IgD-negative memory B cell (primary cell): Measurements from ENCODE around the gene TUBGCP6. TPM values are rescaled to one million over a fixed set of nuclear protein-coding genes. Genes with fewer than 3 reads are reported as not detected.

Experiments used
- H3K27ac Mint-ChIP-seq, 3 donors: one replicate each; pipeline ENCODE4 v1.8.0; 2020 to 2022; ENCODE audit warnings: mild to moderate bottlenecking in 3 of 3, mixed read lengths in 3 of 3, moderate library complexity in 1 of 3
- H3K27me3 Mint-ChIP-seq: one replicate; pipeline ENCODE4 v1.8.0; 2021; ENCODE audit warnings: mixed read lengths
- H3K36me3 Mint-ChIP-seq: one replicate; pipeline ENCODE4 v1.8.0; 2020; ENCODE audit warnings: mild to moderate bottlenecking, mixed read lengths
- H3K4me1 Mint-ChIP-seq, 3 donors: one replicate each; pipeline ENCODE4 v1.8.0; 2020 to 2022; ENCODE audit warnings: mixed read lengths in 3 of 3, mild to moderate bottlenecking in 1 of 3
- H3K4me3 Mint-ChIP-seq, 4 donors: one replicate each; pipeline ENCODE4 v1.8.0; 2020 to 2022; ENCODE audit warnings: mild to moderate bottlenecking in 4 of 4, mixed read lengths in 4 of 4, moderate library complexity in 3 of 4
- H3K9me3 Mint-ChIP-seq, 3 donors: one replicate each; pipeline ENCODE4 v1.8.0; 2020 to 2021; ENCODE audit warnings: mixed read lengths in 3 of 3, mild to moderate bottlenecking in 1 of 3
- polyA plus RNA-seq: library from polyadenylated mRNA; unstranded; fragments of 300-500 nt; fragmentation: Illumina TruSeq; gene quantifications from one replicate; pipeline ENCODE4 v1.2.3, GENCODE V29; 2021

The TUBGCP6 gene
- polyA plus RNA-seq, 1 donor from 2014 or later: 17.0 TPM

DNA sequence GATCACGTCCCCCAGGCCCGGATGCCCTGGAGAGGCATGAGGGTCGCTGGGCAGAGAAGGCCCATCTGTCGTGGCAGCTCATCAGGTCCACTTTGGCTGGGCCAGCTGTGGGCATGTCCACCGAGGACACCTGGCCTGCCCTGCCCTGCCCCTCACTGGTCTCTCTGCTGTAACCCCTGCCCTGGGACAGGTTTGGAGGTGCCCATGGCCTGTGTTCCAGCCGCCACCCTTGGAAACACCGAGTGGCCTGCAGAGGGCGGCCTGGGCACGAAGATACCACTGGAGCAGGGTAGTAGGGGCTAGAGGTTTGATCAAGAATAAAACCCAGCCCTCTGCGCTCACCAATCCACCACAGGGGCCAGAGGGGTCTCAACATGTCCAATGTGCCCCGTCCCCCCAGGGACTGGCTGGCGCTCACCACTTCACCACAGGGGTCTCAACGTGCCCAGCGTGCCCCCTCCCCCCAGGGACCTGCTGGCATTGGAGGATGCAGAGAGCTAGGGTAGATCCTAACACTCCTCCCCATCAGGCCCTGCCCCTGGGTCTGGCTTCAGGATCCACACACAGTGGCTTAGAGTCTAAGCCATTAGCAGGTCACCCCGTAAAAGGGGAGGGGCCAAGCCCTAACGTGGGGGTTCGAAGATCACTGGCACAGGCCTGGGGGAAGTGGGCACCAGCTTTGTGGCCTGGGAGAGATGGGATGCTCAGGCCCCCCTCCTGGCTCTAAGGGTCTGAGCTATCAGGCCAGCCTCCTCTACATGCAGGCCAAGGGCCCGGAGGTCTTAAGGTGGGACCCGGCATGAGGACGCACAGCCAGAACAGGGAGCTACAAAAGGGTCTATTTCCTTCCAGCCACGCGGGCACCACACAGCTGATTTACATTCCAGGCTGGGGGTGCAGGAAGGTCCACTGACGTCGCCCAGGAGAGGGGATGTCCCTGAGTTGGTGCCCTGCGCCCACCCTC, 7.5 kb upstream of the TUBGCP6 start:
- Mint-ChIP-seq H3K4me3 (peak overlapping the region; percentile 78 to 90 (median 84)), H3K4me1 (peaks cover 6 to 14% (median 11%) of the 10 kb centered on the region in 3 donors), H3K27ac (peak overlapping the region in 2 of 3 donors; percentile 16 to 93), H3K27me3 (no peaks in the 10 kb centered on the region), H3K36me3 (no peaks in the 10 kb centered on the region), H3K9me3 (no peaks in the 10 kb centered on the region)

DNA sequence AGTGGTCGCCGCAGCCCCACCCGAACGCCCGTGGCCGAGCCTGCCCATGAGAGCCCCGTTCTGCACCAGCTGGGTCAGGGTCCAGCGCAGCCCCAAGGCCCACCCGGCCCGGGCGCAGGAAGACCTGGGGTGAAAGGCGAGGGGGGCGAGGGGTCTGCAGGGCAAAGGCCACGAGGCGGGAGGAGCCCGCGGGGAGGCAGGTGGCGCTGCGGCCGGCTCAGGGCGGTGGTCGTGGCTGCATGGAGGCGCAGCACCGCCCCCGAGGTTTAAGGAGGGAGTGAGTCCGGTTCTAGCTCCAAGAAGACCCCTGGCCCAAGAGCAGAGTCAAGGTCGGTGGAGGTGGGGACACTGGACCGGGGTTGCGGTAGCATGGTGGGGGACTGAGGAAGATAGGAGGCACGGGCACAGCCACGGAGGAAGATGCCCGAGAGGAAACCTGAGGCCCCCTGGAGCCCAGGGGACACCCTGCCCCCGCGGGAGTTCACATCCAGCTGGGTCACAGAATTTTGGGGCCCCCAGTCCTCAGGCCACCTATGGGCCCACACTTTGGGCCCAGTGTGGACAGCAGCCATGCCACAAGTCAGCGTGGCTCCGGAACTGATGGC, 6.8 kb upstream of the TUBGCP6 start:
- Mint-ChIP-seq H3K36me3 (no peaks in the 10 kb centered on the region), H3K4me1 (peaks cover 9 to 19% (median 13%) of the 10 kb centered on the region in 3 donors), H3K27ac (peak overlapping the region in 2 of 3 donors; percentile 87 to 93), H3K27me3 (no peaks in the 10 kb centered on the region), H3K9me3 (no peaks in the 10 kb centered on the region), H3K4me3 (peak overlapping the region; percentile 78 to 90 (median 84))

DNA sequence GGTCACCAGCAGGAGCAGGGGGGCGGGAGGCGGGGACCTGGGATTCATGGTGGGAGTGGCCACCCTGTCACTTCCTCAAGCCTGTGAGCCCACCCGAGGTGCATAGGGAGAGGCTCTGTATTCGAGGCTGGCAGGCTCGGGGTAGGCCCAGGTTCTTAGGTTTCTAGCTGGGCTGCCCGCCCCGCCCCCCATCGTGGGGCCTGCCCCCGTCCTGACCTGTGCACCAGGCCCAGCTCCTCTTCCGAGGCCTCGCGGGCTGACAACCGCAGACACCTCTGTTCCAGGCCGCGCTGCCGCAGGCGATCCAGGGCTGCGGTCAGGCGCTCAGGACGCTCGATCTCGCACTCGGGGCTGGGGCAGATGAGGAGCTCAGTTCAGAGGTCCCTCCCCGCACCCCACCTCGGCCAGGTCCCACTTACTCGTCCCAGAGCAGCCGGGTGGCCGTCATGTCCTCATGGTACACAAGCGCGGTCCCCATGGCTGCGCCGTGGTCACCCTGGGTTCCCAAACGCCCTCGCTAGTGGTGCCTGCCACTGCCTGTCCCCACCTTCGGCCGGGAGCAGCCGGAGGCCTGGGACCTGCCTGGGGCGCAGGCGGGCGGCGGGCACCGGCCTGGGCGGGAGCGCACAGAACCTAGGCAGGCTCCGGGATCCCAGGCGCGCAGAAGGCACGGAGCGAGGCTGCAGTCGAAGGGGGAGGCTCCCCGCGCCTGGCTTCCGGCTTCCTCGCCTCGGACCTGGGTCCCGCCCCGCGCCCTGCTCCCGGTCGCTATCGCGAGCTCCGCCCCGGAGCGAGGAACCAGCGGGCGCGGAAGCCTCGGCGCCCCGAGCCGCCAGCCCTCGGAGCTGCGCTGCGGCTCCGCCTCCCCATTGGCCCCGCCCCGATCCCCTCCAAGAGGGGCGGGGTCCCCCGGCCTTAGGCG, 6.0 kb upstream of the TUBGCP6 start, which contains the start of gene HDAC10:
TSS of gene HDAC10 (minus strand) at position 711 of the 922 bp plus-strand sequence. CDS start at position 478, 233 bp downstream.
- Mint-ChIP-seq H3K27me3 (no peaks in the 10 kb centered on the region), H3K4me3 (peak within 1 kb of the TSS; percentile 83 to 90 (median 87)), H3K36me3 (no peaks in the 10 kb centered on the region), H3K9me3 (no peaks in the 10 kb centered on the region), H3K27ac (peak within 1 kb of the TSS; percentile 31 to 93 (median 87)), H3K4me1 (peaks cover 9 to 19% (median 13%) of the 10 kb centered on the region in 3 donors)

DNA sequence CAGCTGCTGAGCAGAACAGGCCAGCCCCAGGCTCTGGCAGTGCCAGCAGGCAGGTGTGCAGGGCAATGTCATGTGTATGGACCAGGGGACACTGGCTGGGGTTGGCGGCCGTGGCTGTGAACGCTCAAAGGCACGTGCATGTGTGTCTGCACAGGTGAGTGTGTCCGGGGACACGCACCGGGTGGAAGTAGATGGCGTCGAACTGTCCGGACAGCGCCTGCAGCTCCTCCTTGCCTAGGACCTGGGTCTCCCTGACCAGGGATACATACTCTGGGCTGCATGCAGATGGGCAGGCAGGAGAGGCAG, 5.4 kb upstream of the TUBGCP6 start:
- H3K27ac Mint-ChIP-seq: peak overlapping the region in 2 of 3 donors; percentile 31 to 73
- peaks cover 9 to 19% (median 13%) of the 10 kb centered on the region in 3 donors for H3K4me1 Mint-ChIP-seq
- no peaks in the 10 kb centered on the region for H3K36me3 Mint-ChIP-seq
- H3K27me3 Mint-ChIP-seq: no peaks in the 10 kb centered on the region
- H3K9me3 Mint-ChIP-seq: no peaks in the 10 kb centered on the region
- H3K4me3 Mint-ChIP-seq: peak overlapping the region; percentile 54 to 90 (median 72)

DNA sequence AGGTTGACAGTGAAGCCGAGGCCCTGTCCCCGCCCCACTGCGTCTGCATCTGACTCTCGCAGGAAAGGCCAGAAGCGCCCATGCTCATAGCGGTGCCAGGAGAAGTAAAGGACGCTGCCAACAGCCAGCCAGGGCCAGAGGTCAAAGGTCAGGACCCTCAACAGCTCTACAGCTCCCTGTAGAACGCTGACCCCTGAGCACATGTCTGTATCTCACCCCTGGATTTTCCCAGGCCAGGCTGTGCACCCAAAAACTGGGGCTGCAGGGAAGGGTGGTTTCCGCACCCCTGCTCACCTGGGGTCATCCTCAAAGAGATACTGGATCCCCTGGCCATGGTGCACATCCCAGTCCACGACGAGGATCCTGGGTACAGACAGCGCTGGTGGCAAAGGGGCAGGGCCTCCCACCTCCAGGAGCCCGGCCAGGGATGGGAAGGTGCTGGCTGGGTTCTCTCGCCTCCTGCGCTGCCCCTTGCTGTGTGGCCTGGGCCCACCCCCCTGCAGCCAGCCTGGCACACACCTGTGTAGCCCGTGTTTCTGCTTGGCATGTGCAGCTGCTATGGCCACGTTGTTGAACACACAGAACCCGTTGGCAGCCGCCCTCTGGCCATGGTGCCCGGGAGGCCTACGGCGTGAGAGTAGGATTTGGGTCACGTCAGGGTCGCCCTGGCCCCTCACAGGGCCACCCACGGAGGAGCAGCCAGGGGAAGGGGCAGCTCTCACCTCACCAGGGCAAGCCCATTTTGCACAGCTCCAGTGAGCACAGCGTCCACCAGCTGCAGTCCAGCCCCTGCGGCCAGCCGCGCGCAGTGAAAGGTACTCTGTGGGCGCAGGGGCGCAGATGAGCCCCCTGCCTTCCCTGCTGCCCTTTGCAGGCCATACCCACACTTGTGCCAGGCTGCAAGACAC, 4.8 kb upstream of the TUBGCP6 start:
- Mint-ChIP-seq H3K4me1 (peaks cover 13 to 22% (median 15%) of the 10 kb centered on the region in 3 donors), H3K36me3 (peaks cover 2% of the 10 kb centered on the region), H3K27me3 (no peaks in the 10 kb centered on the region), H3K9me3 (no peaks in the 10 kb centered on the region), H3K4me3 (peak overlapping the region in 3 of 4 donors; percentile 38 to 90 (median 88)), H3K27ac (peak overlapping the region in 1 of 3 donors; percentile 73)

DNA sequence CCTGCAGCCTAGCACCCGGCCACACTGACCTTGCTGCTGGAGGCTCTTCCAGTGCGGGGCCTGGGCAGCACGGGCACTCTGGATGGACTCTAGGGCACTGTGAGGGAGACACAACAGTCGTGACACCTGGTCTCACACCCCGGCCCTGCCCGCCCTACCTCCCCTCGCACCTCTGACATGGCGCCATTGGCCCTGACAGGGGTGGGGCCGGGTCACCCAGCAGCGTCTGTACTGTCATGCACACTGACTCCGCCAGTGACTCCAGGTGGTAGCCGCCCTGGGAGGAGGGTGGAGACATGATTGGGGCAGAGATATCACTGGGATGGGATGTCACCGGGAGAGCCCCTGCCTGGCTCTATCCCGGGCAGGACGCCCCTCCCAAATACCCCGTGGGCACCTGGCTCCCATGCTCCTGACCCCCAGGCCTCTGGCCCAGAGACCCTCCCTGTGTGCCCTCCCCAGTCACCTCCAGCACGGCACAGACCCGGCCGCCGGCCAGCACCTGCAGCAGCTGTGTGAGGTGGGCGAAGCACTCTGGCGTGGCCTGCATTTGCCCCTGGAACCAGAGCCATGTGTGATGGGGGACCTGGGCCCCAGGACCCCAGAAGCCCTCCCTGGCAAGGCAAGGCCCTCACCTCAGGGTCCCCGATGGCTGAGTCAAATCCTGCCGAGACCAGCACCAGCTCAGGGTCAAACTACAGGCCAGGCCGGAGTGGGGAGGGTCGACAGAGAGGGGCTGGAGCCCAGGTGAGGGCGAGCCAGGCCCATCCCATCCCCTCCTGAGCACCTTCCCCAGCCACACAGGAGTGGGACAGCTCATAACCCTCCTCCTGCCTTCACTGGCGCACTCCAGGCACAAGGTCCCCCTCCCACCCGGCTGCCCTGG, 3.6 kb upstream of the TUBGCP6 start:
- Mint-ChIP-seq H3K9me3 (no peaks in the 10 kb centered on the region), H3K27me3 (no peaks in the 10 kb centered on the region), H3K4me1 (peaks cover 19 to 24% (median 22%) of the 10 kb centered on the region in 3 donors), H3K4me3 (peak overlapping the region in 2 of 4 donors; percentile 60 to 77), H3K36me3 (peaks cover 2% of the 10 kb centered on the region), H3K27ac (peak overlapping the region; percentile 51 to 94 (median 93))

DNA sequence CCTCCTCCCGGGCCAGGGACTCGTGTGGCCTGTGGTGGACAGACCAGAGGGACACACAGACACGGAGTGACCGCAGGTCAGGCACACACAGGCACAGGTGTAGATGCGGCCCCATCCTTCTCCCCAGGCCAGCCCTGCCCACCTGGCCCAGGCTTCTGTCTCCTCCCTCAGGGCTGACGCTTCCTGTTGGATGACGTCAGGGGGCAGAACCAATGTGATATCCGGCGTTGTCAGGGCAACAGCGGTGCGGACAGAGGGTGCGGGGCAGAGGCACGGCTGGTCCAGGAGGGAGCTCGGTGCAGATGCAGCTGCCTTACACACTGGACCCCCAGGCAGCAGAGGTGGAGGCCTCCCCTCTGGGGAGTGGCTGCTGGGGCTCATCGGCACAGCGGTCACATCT, 2.9 kb upstream of the TUBGCP6 start:
- H3K4me1 Mint-ChIP-seq: peaks cover 20 to 25% (median 22%) of the 10 kb centered on the region in 3 donors
- peaks cover 2% of the 10 kb centered on the region for H3K36me3 Mint-ChIP-seq
- H3K27ac Mint-ChIP-seq: peak overlapping the region; percentile 51 to 94 (median 93)
- H3K27me3 Mint-ChIP-seq: no peaks in the 10 kb centered on the region
- H3K9me3 Mint-ChIP-seq: no peaks in the 10 kb centered on the region
- peak overlapping the region in 3 of 4 donors; percentile 67 to 87 (median 77) for H3K4me3 Mint-ChIP-seq

DNA sequence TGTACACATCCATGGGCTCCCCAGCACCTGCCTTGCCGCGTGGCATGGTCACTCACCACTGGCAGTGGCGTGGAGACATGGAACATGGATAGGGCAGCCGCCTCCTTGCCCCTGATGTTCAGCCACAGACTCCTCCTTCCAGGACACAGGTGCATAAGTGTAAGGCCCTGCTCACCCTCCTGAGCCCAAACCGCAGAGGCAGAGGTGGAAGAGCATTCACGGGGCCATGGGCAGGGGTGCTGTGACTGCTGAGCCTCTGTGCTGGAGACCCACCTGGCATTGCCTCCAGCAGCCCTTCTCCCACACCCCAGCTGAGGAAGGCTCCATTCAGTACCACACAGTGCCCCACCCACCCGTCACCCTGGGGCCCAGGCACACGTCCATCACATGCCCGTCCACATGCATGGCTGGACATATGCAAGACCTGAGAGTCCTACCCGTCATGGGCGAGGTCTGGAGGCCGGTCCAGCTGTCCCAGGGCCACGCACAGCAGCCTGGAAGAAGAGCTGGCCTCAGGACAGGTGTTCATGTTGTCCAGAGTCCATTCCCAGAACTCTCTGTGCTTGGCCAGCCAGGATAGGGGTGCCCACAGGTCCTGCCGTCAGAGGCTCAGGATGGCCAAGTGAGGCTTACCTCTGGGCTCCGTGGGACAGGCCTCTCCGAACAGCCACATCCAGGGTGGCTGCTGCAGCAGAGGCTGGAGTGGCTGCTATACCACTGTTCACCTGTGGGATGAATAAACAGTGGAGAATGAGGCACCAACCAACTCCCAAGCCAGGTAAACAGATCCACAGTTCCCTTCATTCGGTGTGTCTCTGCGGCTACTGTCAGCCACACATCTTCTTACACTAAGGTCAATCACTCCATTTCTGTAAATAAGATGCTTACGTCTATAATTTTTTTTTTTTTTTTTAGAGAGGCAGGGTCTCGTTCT, 1.7 kb upstream of the TUBGCP6 start:
- H3K4me1 Mint-ChIP-seq: peaks cover 17 to 29% (median 27%) of the 10 kb centered on the region in 3 donors
- no peaks in the 10 kb centered on the region for H3K27me3 Mint-ChIP-seq
- no peaks in the 10 kb centered on the region for H3K9me3 Mint-ChIP-seq
- H3K36me3 Mint-ChIP-seq: peaks cover 2% of the 10 kb centered on the region
- peak overlapping the region; percentile 32 to 99 (median 80) for H3K4me3 Mint-ChIP-seq
- peak overlapping the region in 2 of 3 donors; percentile 51 to 94 for H3K27ac Mint-ChIP-seq

DNA sequence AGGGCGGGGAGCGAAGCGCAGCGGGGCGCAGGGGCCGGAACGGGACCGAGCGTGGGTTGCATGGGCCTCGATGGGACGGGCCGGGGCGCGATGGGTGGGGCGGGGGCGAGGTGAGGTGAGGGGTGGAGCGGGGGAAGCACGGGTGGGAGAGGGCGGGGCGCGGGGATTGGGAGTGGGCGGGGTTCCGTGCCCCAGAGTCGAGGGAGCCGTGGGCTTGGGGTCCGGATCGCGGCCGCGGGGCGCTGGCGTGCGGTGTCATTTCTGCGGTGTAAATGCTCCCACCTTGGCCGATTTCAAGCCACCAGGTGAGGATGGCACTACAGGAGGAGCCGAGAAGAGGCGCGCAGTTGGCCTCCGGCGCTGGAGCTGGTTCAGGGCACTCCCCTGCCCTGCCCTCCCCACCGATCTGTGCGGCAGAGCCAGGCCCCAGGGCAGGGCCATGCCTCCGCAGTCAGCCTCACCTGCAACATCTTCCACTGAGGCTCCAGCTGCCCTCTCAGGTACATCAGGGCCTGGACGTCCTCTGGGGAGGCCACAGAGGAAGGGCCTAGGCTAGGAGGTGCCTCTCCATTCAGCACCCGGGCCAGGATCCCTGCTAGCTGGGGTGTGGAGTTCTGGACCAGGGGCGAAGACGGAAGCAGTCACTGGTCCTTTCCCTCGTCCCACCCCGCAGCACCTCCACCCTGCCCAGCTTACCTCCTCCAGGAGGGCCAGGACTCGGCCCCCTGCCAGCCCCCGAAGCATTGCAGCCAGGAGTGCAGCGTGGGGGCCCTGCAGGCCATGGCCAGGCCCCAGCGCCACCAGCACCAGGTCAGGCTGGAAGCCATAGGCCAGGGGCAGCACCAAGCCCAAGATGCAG, 620 bp upstream of the TUBGCP6 start:
- Mint-ChIP-seq H3K27ac (peak overlapping the region; percentile 91 to 100 (median 96)), H3K4me1 (peaks cover 17 to 32% (median 31%) of the 10 kb centered on the region in 3 donors), H3K36me3 (peaks cover 2% of the 10 kb centered on the region), H3K9me3 (no peaks in the 10 kb centered on the region), H3K27me3 (no peaks in the 10 kb centered on the region), H3K4me3 (peak overlapping the region; percentile 90 to 99 (median 98))

DNA sequence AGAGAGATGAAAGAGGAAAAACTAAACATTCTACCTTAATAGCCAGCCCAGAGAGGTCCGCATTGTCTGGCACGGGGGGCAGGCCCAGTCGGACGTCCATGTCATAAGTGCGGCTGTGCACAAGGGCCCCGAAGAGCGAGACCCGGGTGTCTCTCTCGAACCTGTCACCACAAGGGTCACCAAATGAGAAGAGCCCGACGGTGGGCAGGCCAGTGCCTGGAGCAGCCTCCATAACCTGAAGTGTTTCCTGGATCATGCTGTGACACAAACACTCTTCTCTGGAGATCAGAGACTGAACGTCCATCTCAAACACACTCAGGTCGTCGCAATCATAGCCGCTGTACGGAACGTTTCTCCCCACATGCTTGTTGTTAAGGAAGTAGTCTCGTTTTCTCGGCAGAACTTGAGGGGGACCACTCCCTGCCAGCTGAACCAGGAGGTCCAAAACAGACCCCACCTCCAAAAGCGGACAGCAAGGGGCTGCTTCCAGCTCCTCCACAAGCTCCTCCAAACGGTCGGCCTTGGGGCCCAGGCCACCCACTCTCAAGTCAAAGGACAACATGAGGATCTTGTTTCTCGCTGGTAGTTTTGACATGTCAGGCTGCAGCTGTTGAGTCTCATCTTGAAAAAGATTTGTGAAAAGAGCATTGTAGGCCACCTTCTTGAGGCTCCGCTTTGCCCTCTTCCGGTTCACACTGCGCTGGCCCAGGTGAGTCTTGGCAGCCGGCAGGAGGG, 971 bp downstream of the TUBGCP6 start:
- H3K4me3 Mint-ChIP-seq: peak overlapping the region; percentile 90 to 99 (median 98)
- H3K27ac Mint-ChIP-seq: peak overlapping the region; percentile 91 to 100 (median 96)
- H3K27me3 Mint-ChIP-seq: no peaks in the 10 kb centered on the region
- H3K36me3 Mint-ChIP-seq: peaks cover 2% of the 10 kb centered on the region
- H3K4me1 Mint-ChIP-seq: peaks cover 17 to 29% (median 28%) of the 10 kb centered on the region in 3 donors
- no peaks in the 10 kb centered on the region for H3K9me3 Mint-ChIP-seq
